GM18858 (cell line): ENCODE measurements around the gene OBSCN.
"Not testable (repeated sequence)": the region's sequence is repeated elsewhere in the genome, so short reads cannot be mapped to it uniquely, and the experiment has no call there.

Source experiments
- ATAC-seq: cut with Tn5 transposase; IDR thresholded peaks from one replicate; pipeline ENCODE4 v1.9.1; 2021; ENCODE audit not compliant: unreplicated experiment

OBSCN gene

GRCh38 chr1:228171221-228171891 lies 36.5 kb upstream of the OBSCN start:
- no peak for ATAC-seq

- ATAC-seq, result no peak
These were observed 35.0 kb upstream of the OBSCN start for GRCh38 chr1:228172591-228173527.

GRCh38 chr1:228173528-228174481 lies 34.0 kb upstream of the OBSCN start:
- not testable (repeated sequence) for ATAC-seq

GRCh38 chr1:228174482-228175315 lies 33.1 kb upstream of the OBSCN start:
- ATAC-seq, result no peak

GRCh38 chr1:228175316-228176023 lies 32.4 kb upstream of the OBSCN start:
- no peak for ATAC-seq

GRCh38 chr1:228176024-228176395 lies 31.8 kb upstream of the OBSCN start:
- no peak for ATAC-seq

- no peak for ATAC-seq
These were observed 31.2 kb upstream of the OBSCN start for GRCh38 chr1:228176461-228177182.

- no peak for ATAC-seq
These were observed 30.7 kb upstream of the OBSCN start for GRCh38 chr1:228177183-228177475.

GRCh38 chr1:228177721-228178710 lies 29.8 kb upstream of the OBSCN start:
- ATAC-seq, result no peak

GRCh38 chr1:228178737-228179684 lies 28.8 kb upstream of the OBSCN start:
- no peak for ATAC-seq

- ATAC-seq, result no peak
These were observed 27.4 kb upstream of the OBSCN start for GRCh38 chr1:228180271-228180958.

- ATAC-seq, result no peak
These were observed 26.7 kb upstream of the OBSCN start for GRCh38 chr1:228180959-228181644.

- ATAC-seq, result no peak
These were observed 26.2 kb upstream of the OBSCN start for GRCh38 chr1:228181645-228182034.

GRCh38 chr1:228182296-228183030 lies 25.4 kb upstream of the OBSCN start:
- no peak for ATAC-seq

- no peak for ATAC-seq
These were observed 23.7 kb upstream of the OBSCN start for GRCh38 chr1:228184152-228184551.
